GM13977 (cell line): ENCODE data around the gene ISL2.
A peak's percentile ranks its signal among the peaks of the same experiment; 100 is the strongest.

Source experiments
- DNase-seq: peaks from one replicate; pipeline ENCODE4 v3.0.0; 2012; ENCODE audit warnings: low spot score
- CTCF ChIP-seq: IDR thresholded peaks from 2 replicates; pipeline ENCODE4 v1.5.1; 2012; ENCODE audit warnings: mild to moderate bottlenecking, control low read depth; ENCODE audit not compliant: insufficient read depth; ENCODE audit errors: extremely low read depth, missing control alignments
- in situ Hi-C: fragments of 300-500 bp; cut with MboI; formaldehyde crosslinking; loops from one replicate; pipeline ENCODE4 v1.12.0; 2022; ENCODE audit warnings: low sequenced_read_pairs, low pct_unique_long_range_greater_than_20kb, mixed read lengths, inconsistent platforms; ENCODE audit not compliant: unreplicated experiment

Gene ISL2

GRCh38 chr15:76328106-76328696 lies 8.4 kb upstream of the ISL2 start:
- in situ Hi-C loops: no loop called here
- no peak for DNase-seq
- no peak for TF ChIP-seq CTCF

- DNase-seq: no peak
- in situ Hi-C loops: no loop called here
These were observed 7.6 kb upstream of the ISL2 start for GRCh38 chr15:76328958-76329357.

GRCh38 chr15:76330080-76330680 lies 6.4 kb upstream of the ISL2 start:
- in situ Hi-C loops: no loop called here
- peak; percentile 47 for TF ChIP-seq CTCF
- DNase-seq: no peak

More at GRCh38 chr15:76328958-76329357, 7.6 kb upstream of the ISL2 start:
- no peak for TF ChIP-seq CTCF

GRCh38 chr15:76332796-76333195 lies 3.8 kb upstream of the ISL2 start:
- no peak for DNase-seq
- in situ Hi-C loops: no loop called here
- TF ChIP-seq CTCF: no peak

- no peak for TF ChIP-seq CTCF
- in situ Hi-C loops: no loop called here
- DNase-seq: no peak
These were observed 3.3 kb upstream of the ISL2 start for GRCh38 chr15:76333309-76333708.

- TF ChIP-seq CTCF: peak; percentile 56
- peak; percentile 22 for DNase-seq
- in situ Hi-C loops: no loop called here
These were observed 2.7 kb upstream of the ISL2 start for GRCh38 chr15:76333720-76334437.
